Fibroblast of the aortic adventitia (primary cell): ENCODE data around the gene FAAH2. TPM values are rescaled to one million over a fixed set of nuclear protein-coding genes. Genes with fewer than 3 reads are reported as not detected.

Source experiments
- DNase-seq: peaks from one replicate; pipeline ENCODE4 v3.0.0-alpha.2; 2010; ENCODE audit warnings: low read depth
- H3K4me3 ChIP-seq: 2 replicates; pipeline ENCODE4 v1.5.1; 2011; ENCODE audit warnings: low read depth, mild to moderate bottlenecking, control low read depth, low read length, moderate library complexity
- total RNA-seq: library from RNA; depleted of rRNA; stranded (reverse); fragments of >200 nt; gene quantifications from 2 replicates; pipeline ENCODE4 v1.2.3, GENCODE V29; 2012; ENCODE audit warnings: low replicate concordance
- TF ChIP-seq, protein P1 (sequence below): IDR thresholded peaks from 2 replicates; pipeline ENCODE4 v1.5.1; 2011; ENCODE audit warnings: mild to moderate bottlenecking, low read length, control low read depth, inconsistent platforms; ENCODE audit not compliant: insufficient read depth

Gene FAAH2, protein sequence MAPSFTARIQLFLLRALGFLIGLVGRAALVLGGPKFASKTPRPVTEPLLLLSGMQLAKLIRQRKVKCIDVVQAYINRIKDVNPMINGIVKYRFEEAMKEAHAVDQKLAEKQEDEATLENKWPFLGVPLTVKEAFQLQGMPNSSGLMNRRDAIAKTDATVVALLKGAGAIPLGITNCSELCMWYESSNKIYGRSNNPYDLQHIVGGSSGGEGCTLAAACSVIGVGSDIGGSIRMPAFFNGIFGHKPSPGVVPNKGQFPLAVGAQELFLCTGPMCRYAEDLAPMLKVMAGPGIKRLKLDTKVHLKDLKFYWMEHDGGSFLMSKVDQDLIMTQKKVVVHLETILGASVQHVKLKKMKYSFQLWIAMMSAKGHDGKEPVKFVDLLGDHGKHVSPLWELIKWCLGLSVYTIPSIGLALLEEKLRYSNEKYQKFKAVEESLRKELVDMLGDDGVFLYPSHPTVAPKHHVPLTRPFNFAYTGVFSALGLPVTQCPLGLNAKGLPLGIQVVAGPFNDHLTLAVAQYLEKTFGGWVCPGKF
- total RNA-seq: under 0.01 TPM in 1 of 2 replicates, not detected in the other

DNA sequence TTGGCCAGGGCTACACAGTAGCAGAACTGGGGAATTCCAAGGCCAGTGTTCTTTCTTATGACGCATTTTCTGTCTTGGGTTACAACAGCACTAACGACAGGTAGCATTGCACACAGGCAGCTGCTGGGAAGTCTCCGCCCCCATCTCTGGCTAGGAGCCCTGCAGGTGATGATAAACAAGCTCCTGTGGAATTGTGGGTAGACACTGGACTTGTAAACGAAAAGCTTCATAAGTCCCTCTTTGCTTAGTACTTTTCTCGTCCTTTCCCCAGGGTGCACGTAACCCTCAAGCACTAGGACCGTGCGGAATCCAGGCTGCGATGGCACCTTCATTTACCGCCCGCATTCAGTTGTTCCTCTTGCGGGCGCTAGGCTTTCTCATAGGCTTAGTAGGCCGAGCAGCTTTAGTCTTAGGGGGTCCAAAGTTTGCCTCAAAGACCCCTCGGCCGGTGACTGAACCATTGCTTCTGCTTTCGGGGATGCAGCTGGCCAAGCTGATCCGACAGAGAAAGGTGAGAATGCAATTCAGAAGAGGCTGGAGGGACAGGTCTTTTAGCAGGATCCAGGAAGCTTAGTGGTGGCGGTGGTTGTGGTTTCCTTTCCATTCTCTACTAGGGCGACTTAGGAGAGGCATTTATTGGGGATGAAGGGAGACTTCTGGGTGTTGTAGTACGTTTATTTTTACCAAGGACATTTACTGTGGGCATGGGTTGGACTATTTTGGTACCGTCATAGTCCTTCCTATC, at the start of gene FAAH2:
FAAH2 (plus strand) TSS at position 200 of the 745 bp plus-strand sequence; CDS start at position 320, 120 bp downstream.
- H3K4me3 ChIP-seq: no peak within 1 kb of the TSS
- DNase-seq: no peak
- TF ChIP-seq, protein P1, sequence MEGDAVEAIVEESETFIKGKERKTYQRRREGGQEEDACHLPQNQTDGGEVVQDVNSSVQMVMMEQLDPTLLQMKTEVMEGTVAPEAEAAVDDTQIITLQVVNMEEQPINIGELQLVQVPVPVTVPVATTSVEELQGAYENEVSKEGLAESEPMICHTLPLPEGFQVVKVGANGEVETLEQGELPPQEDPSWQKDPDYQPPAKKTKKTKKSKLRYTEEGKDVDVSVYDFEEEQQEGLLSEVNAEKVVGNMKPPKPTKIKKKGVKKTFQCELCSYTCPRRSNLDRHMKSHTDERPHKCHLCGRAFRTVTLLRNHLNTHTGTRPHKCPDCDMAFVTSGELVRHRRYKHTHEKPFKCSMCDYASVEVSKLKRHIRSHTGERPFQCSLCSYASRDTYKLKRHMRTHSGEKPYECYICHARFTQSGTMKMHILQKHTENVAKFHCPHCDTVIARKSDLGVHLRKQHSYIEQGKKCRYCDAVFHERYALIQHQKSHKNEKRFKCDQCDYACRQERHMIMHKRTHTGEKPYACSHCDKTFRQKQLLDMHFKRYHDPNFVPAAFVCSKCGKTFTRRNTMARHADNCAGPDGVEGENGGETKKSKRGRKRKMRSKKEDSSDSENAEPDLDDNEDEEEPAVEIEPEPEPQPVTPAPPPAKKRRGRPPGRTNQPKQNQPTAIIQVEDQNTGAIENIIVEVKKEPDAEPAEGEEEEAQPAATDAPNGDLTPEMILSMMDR: no peak

DNA sequence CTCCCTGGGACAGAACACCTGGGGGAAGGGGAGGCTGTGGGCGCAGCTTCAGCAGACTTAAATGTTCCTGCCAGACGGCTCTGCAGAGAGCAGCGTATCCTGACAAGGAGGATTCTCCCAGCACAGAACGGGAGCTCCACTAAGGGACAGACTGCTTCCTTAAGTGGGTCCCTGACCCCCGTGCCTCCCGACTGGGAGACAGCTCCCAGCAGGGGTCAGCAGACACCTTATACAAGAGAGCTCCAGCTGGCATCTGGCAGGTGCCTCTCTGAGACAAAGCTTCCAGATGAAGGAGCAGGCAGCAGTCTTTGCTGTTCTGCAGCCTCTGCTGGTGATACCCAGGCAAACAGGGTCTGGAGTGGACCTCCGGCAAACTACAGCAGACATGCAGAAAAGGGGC, 44.5 kb upstream of the FAAH2 start:
- TF ChIP-seq, protein P1: no peak
- no peak for DNase-seq
- no peak overlapping the region for H3K4me3 ChIP-seq

DNA sequence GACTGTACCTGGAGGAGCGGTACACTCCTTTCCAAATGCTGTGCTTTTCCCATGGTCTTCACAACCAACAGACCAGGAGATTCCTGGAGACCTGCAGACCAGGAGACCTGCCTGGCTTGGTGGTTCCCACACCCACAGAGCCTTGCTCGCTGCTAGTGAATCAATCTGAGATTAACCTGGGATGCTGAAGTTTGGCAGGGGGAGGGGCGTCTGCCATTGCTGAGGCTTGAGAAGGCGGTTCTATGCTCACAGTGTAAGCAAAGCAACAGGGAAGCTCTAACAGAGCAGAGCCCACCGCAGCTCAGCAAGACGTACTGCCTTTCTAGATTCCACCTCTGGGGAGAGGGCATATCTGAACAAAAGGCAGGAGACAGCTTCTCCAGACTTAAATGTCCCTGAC, 34.5 kb upstream of the FAAH2 start:
- DNase-seq: no peak
- H3K4me3 ChIP-seq: no peak overlapping the region
- TF ChIP-seq, protein P1: no peak

DNA sequence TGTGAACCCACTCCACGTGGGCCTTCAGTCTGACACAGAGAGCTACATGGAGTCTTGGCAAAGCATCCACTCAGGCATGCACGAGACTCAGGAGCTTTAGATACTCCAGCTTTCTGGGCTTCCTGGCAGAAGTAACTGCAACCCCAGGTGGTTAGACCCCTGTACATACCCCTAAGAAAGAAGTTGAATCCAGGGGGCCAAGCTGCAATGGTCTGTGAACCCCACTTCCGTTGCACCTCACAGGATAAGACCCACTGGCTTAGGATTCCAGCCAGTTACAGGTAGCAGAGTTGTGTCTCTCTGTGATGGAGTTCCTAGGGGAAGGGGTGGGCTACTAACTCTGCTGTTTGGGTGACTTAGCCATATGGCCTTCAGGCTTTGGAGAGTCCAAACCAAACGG, 21.4 kb upstream of the FAAH2 start:
- H3K4me3 ChIP-seq: no peak overlapping the region
- DNase-seq: no peak
- TF ChIP-seq, protein P1: no peak

DNA sequence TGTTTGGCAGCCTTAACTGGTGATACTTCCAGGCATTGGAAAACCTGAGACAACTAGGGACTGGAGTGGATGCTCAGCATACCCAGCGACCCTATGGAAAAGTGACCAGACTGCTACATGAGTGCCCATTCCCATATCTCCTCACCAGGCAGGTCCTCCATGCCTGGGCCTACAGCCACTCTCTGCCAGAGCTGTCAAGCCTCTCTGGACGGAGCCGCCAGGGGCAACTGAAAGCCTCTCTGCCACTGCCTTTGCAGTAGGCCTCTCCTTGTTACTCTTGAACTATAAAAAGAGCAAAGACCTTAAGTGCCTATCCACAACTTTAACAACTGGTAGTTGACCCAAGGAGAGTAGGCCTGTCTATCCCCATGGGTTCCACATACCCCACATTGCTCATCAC, 20.2 kb upstream of the FAAH2 start:
- H3K4me3 ChIP-seq: no peak overlapping the region
- TF ChIP-seq, protein P1: no peak
- no peak for DNase-seq

DNA sequence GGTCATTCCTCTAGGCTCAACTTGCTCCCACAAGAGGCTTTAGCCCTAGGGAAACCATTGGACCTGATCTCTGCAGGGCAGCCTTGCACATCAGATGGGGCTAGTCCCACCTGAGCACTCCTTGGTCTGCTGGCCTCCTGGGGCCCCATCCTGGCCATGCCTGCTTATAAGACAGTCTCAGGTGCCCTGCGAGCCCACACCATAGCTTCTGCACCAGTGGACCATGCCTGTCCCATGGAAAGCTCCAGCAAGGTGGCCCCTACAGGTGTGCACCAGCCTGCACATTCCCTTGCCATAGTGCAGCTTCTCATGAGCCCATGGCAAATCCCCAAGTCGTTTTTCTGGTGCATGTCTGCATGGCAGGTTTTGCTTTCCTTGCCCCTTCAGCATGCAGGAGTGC, 19.6 kb upstream of the FAAH2 start:
- H3K4me3 ChIP-seq: no peak overlapping the region
- TF ChIP-seq, protein P1: no peak
- DNase-seq: no peak
